ENCODE measurements around the gene MRPL32.

DNA sequence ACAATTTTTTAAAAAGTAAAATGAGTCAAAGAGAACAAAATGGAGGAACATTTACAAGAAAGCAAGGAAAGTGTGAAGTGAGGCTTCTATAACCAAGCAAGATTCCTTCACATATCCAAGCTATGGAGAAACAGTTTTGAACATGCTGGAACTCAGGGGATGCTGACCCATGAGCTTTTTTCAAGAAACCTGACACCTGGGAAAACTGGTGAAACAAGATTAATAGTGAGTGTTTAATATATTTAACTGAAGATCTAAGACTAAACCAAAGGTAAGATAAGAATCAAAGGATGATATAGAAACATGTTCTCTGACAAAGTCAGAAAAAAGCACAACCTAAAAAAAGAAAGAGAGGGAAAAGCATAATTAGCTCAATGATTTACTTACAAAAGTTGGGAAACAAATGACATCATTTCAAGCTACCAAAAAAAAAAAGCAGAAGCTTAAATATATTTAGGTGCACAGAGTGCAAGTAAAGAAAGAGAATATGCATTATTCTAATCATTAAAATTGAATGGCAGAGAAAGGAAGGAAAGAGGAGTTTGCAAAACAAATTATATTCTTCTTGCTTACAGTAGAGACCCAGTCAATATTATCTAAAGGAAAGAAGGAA, 45.2 kb upstream of the MRPL32 start:
- TF ChIP-seq, protein P1, sequence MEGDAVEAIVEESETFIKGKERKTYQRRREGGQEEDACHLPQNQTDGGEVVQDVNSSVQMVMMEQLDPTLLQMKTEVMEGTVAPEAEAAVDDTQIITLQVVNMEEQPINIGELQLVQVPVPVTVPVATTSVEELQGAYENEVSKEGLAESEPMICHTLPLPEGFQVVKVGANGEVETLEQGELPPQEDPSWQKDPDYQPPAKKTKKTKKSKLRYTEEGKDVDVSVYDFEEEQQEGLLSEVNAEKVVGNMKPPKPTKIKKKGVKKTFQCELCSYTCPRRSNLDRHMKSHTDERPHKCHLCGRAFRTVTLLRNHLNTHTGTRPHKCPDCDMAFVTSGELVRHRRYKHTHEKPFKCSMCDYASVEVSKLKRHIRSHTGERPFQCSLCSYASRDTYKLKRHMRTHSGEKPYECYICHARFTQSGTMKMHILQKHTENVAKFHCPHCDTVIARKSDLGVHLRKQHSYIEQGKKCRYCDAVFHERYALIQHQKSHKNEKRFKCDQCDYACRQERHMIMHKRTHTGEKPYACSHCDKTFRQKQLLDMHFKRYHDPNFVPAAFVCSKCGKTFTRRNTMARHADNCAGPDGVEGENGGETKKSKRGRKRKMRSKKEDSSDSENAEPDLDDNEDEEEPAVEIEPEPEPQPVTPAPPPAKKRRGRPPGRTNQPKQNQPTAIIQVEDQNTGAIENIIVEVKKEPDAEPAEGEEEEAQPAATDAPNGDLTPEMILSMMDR (IDR thresholded peaks at IDR 0.05): no peak
- no peak for TF ChIP-seq ZFX (IDR thresholded peaks at IDR 0.05; ENCODE audit: borderline replicate concordance)

Measured in 22Rv1 (cell line).